Suppressor macrophage treated with lipopolysaccharide for 4 hours (primary cell): ENCODE results near the gene SLC2A1.

Source experiments
- DNase-seq: peaks from one replicate; pipeline ENCODE4 v3.0.0-alpha.2; 2020

SLC2A1 gene

DNA sequence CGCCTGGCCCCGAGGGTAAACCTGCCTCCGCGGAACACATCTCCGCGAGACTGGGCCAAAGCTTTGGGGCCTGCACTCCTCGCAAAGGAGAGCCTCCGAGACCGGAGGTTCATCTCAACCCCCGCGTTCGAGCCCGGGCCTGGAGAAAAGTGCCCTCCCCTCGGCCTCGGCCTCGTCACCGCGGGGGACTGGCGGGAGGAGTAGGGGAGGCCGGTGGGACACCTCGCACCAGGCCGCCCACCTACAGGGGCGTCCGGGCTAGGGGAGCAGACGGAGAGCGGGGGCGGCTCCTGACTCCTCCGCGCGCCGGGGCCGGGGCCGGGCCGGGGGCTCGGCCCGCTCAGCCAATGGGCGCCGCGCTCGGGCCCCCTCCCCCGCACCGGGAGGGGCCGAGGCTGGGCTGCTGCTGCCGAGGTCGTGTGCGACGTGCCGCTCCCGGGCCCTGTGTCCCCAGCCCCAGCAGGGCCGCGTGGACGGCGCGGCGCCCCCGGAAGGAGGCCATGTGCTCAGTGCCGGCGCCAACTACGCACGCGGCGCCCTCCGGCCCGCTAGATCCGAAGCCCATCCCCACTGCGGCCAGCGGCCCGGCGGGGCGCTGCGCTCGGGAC lies 684 bp downstream of the SLC2A1 start:
- DNase-seq: peak; percentile 90

- DNase-seq: no peak
These were observed 1.3 kb downstream of the SLC2A1 start for GRCh38 chr1:42957229-42957879.

DNA sequence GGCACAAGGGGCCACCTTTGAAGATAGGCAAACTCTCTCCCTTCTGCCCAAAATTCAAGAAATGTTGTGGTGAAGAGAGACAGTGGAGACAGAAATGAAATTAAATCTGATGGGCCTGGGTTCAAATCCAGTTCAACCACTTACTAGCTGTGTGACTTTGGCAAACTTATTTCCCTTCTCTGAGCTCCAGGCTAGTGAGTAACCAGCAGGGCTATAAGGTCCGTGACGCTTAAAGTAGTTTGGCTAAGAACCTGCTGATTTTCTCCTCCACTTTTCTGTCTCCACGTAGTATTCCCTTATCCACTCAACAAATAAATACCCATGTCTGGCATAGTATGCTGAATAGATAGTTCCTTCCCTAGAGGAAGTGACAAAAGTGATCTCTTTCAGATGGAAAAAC lies 1.9 kb downstream of the SLC2A1 start:
- no peak for DNase-seq

GRCh38 chr1:42955311-42956063 lies 3.2 kb downstream of the SLC2A1 start:
- DNase-seq: no peak

DNA sequence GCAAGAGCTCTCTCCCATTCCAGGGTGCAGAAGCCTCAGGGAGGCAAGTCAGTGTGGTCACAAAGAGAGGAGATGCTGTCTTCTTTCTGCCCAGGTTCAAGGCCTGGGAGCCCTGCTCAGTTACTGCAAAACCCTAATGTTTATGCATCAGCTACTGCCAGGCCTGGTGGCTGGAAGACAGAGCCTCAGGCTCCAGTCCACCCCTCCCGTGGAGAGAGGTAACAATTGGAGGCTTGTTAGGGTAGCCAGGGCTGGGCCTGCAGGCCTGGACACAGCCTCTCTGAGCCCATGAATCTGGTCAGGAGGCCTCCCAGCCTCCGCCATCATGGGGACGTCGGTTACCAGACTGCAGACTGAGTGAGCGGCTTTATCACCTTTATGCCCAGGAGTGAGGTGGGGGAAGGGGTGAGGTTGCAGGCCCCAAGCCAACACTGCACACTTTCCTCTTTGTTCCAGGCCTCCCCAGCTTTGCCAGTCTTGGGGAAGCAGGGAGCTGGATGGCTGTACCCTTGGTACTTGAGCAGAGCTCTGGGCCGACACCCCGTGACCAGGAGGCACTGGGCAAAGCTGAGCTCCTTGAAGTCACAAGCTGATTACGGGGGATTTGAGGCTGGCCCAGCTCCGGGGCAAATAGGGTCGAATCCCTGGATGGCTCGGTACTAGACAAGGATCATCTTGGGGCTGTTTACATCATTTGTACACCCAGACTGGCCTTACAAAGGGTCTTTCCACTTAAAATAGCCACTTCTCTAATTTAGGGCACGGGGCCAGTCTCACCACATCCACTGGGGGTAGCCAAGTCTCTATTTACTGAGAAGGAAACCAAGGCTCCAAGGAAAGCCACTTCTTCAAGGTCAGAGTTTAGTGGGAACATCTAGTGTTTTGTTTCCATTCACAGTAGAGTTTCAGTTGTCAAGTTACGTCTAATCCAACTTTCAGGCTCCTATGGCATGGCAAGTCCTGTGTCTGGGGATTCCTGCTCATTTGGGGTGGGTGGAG lies 5.2 kb downstream of the SLC2A1 start:
- no peak for DNase-seq

GRCh38 chr1:42952303-42953001 lies 6.2 kb downstream of the SLC2A1 start:
- no peak for DNase-seq

DNA sequence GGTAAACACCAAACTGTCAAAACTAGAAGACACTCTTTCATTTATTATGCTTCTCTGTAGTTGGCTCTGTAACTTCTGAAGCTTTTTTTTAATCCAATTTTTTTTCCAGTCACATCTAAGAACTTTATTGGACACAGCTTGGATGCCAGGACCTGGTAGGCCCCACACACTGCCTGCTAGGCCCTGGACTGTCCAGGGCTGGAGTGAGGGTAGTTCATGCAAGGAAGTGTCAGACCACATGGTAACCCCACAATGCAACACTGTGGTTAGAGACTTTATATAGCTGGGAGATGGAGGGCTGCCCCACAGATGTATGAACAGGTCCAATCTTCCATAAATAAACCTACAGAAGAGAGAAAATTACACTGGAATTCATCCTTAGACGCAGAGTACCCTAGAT lies 7.1 kb downstream of the SLC2A1 start:
- DNase-seq: no peak

GRCh38 chr1:42950116-42950481 lies 8.6 kb downstream of the SLC2A1 start:
- DNase-seq: no peak

- DNase-seq: no peak
These were observed 9.2 kb downstream of the SLC2A1 start for GRCh38 chr1:42949312-42950115.

DNA sequence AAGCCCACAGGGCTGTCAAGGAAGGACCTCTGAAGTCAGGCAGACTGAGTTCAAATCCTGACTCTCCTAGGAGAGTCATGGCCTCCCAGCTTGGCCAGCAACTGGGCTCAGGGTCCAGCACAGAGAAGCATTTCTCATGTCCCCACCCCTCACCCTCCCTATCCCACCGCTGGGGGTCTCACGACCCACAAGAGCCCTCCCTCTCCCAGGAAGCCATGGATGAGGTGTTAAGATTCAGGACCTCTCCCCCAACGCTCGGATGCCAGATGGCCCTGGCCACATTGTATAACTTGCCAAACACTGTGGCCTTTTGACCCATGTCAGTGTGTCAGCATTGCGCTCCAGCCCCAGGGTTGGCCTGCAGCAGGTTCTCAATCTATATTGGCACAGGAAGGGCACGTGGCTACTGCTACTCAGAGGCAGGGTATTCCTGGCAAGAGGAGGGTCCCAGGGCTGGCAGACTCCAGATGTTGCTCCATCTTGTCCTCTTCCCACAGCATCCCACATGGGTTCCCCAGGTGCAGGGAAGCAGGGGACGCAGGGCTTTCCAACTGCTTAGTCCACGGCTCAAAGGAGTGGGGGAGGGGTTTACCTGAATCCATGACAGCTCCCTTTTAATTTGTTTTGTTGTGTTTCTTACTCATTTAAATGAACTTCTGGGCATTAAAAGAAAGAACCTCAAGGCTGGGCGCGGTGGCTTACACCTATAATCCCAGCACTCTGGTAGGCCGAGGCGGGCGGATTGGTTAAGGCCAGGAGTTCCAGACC lies 10.5 kb downstream of the SLC2A1 start:
- no peak for DNase-seq

- DNase-seq: no peak
These were observed 11.6 kb downstream of the SLC2A1 start for GRCh38 chr1:42947117-42947516.

- DNase-seq: no peak
These were observed 12.4 kb downstream of the SLC2A1 start for GRCh38 chr1:42946120-42946898.

GRCh38 chr1:42945164-42945563 lies 13.5 kb downstream of the SLC2A1 start:
- DNase-seq: peak; percentile 55

DNA sequence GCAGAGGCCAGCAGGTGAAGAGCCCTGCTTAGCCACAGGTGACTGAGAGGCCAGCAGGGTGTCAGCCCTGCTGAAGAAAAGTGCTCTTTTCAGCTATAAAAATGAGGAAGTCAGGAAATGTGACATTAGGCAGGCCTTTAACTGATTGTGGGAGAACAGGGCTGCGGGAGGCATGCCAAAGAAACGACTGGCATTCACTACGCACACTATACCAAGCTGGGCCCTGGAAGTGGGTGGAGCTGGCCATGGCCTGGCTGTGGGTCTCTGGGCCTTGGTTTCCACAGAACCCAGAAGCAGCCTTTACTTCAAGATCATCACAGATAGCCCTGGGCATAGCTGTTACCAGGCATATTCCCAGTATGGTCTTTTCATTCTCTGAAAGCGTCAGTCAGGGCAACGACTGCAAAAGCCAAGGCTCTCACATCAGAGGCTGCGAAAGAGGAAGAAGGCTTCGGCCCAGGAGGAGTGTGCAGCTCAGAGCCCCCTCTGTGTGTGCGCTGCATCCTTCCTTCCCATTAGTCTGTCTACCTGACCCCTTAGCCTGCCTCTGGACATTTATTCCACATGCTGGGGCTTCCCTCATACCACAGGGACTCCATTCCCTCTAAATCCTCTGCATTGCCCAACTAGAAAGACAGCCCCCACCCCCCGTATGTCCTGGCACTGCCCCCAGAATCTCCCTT lies 14.3 kb downstream of the SLC2A1 start:
- peak; percentile 60 for DNase-seq

- no peak for DNase-seq
These were observed 14.9 kb downstream of the SLC2A1 start for GRCh38 chr1:42943728-42944127.

GRCh38 chr1:42943166-42943565 lies 15.5 kb downstream of the SLC2A1 start:
- DNase-seq: peak; percentile 28

GRCh38 chr1:42942444-42942843 lies 16.2 kb downstream of the SLC2A1 start:
- DNase-seq: no peak

- peak; percentile 85 for DNase-seq
These were observed 16.9 kb downstream of the SLC2A1 start for GRCh38 chr1:42941640-42942330.
